Measurements from ENCODE around the gene LBH.

LBH gene

DNA sequence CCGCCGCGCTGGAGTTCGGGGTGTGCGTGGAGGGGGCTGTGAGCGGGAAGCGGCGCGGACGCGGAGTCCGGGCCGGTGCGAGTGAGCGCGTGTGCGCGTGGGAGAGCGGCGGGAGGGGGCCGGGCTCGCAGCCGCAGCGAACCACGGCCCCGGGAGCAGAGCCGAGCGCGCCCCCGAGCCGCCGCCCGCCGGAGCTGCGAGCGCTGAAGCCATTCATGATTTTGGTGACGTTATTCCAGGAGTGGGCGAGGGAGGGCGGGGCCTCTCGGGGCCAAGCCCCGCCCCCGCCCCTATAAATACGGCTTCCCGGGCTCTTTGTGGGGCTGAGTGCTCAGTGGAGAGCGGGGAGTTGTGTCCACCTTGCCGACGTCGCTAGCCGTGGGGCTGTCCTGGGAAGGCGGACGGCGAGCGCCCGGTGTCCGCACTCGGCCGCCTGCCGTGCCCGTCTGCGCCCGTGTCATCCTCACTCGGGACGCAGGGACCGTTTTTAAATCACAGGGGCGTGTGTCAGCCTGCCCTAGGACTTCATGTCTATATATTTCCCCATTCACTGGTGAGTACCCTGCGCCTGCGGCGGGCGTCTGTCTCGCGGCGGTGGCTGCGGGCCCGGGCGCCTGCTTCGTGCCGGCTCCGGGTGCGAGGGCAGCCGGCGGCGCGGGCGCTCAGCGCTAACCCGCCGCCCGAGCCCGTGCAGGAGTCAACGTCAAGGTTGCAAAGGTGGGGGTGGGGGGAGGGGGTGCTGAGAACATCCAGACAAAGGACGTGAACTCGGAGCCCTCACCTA lies at the start of gene LBH:
Gene LBH, plus strand, starts transcription at position 323 of the 784 bp plus-strand sequence. Its CDS starts 205 bp downstream, at position 528.
- no peak for DNase-seq (ENCODE audit: low spot score)

DNA sequence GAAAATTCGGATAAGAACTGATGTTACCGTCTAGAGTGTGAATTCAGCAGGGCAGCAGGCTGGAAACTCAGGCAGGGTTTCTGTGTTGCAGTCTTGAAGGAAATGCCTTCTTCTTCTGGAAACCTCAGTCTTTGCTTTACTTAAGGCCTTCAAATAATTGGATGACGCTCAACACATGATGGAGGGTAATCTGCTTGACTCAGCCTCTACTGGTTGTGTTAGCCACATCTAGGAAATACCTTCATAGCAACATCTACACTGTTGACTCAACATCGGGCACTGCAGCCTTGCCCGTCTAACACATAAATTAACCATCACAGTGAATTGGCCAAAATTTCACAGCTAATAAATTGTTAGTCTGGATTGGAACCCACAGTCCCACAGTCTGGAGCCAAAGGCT lies 47.3 kb upstream of the LBH start:
- DNase-seq (ENCODE audit: low spot score): no peak

DNA sequence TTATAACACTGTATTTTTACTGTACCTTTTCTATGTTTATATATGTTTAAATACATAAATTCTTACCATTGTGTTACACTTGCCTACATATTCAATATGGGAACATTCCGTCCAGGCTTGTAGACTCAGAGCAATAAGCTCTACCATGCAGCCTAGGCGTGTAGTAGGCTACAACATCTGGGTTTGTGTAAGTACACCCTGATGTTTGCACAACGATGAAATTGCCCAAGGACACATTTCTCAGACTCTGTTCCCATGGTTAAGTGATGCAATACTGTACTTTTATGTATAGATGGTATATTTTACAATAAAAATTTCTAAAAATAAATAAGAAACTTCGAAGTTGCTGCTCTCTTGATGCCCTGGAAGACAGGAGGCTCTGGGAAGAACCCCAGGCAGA lies 46.2 kb upstream of the LBH start:
- no peak for DNase-seq (ENCODE audit: low spot score)

DNA sequence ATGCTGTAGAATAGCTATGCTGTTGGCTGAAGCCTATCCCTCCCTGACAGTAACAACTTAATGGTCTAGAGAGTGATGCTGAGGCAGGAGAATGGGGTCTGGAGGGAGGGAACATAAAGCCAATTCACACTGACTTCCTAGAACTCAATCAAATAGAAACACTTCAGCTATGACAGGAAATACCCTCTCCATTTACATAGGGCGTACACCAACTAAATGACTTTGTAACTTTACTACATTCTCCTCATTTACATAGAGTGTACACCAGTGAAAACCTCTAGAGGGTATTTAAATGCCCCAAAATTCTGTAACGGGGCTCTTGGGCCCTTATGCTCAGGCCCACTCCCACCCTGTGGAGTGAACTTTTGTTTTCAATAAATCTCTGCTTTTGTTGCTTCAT lies 43.0 kb upstream of the LBH start:
- DNase-seq (ENCODE audit: low spot score): no peak

DNA sequence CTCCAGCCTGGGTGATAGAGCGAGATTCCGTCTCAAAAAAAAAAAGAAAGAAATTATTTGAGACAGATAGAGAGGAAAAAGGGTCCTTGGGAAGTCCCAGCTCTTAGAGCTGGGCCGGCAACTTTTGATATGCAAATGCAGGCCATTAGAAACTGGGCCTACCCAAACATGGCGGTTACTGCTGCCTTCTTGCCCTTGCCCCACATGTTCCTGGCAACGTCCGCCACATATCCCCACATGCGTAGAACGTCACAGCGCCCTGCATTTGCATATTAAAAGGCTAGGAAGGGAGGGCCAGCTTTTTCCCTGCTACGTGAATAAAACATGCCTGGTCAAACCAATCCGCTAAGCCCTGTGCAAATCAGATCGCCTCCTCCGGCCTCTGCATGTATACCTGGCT lies 40.7 kb upstream of the LBH start:
- no peak for DNase-seq (ENCODE audit: low spot score)

DNA sequence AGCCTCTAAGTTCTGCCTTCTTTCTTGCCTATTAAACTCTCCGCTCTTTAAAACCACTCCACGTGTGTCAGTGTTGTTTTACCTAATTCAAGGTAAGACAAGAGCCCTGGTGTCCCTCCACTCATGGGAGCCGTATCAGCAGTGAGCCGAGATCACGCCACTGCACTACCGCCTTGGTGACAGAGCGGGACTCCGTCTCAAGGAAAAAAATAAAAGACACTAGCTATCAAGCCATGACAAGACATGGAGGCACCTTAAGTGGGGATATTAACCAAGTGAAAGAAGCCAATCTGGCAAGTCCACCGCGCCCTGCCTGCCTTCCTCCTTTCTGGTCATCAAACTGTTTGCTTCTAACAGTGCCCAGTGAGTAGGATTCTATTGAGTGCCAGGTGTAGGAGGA lies 40.2 kb upstream of the LBH start:
- no peak for DNase-seq (ENCODE audit: low spot score)

DNA sequence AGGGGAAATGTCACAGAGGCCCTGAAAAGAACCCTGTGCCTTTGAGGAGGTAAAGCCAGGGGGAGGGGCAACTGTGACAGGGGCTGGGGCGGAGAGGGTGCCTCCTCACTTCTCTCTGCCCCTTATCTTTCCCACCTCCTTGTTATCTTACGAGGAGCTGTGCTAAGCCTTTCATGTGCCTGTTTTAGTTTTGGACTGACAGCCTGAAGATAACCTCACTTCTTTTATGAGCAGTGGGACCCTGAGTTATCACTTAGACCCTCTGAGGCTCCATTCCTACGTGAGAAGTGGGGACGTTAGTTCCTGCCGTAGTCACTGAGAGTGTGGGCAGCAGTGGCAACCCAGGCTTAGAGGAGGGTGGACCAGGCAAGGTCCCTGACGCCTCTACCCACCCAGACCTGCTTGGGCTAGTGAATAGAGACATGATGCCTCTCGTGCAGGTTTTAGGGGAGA lies 39.5 kb upstream of the LBH start:
- DNase-seq (ENCODE audit: low spot score): no peak

DNA sequence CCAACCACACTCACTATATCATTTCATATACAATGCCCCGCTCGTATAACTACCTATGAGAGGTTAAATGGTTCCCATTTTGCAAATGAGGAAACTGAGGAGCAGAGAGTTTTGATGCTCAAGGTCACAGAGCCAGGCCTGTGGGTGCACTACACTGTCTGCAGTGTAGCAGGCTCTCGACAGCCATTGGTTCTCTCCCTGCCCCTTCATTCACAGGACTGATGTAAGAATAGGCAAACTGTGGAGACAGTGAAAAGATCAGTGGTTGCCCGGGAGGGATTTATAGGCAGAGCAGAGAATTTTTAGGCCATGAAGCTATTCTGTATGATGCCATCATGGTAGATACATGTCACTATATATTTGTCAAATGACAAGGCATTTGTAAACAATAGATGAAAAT lies 39.0 kb upstream of the LBH start:
- no peak for DNase-seq (ENCODE audit: low spot score)

DNA sequence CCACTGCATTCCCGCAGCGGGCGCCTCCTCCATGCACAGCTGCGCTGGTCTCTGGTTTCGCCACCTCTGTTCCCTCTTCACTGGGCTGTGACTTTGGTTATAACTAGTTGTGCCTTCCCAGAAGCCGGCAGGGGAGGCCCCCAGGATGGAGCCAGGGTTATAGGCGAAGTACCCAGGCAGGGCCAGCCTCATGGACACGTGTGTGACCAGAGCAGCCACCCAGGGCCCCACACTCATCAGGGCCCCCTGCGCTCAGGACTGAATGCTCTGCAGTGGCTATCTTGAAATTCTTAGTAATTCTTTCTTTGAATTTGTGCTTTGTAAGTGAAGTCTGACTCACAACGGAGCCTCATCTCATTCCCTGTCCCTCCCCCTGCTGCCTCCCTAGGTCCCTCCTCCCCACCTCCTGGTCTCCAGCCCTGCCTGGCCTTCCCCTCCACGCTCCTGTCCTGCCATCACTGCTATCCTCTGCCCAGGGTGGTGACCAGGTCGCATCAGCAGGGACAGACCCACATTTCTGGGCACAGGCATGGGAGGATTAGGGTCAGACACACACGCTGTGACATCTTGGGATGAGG lies 38.1 kb upstream of the LBH start:
- no peak for DNase-seq (ENCODE audit: low spot score)

DNA sequence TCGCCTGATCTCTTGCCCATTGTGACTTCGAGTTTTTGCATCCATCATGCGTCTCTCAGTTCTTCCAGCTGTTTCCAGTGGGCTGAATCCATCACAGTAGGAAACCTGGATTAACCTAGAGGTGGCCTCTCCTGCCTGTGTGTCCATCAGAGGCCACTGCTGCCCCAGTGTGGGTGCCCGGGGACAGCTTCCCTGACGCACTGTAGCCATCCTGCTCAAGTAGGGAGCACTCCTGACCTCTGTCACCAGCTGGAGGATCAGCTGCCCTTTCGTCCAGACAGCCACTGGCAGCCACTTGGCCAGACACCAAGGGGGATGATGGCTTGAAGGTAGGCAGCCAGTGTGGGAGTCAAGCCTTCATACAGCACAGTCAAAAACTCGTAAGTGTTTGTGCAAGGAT lies 36.9 kb upstream of the LBH start:
- DNase-seq (ENCODE audit: low spot score): no peak

DNA sequence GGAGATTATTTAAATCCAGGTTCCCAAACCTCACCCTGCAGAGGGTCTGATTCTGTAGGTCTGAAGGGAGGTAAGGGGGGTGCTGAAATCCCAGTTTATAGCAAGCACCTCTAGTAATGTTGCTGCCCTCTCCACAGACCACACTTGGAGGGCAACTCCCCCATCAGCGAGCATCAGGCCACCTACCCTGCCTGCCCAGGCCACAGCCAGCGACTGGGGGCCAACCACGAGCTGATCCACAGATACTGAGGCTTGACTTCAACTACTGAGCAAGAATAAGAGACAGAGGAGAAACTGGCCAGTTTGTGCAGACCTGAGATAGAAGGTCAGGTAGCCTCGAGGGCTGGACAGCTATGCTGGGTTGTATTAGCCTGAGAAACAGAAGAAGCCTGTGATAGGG lies 36.3 kb upstream of the LBH start:
- DNase-seq (ENCODE audit: low spot score): no peak

DNA sequence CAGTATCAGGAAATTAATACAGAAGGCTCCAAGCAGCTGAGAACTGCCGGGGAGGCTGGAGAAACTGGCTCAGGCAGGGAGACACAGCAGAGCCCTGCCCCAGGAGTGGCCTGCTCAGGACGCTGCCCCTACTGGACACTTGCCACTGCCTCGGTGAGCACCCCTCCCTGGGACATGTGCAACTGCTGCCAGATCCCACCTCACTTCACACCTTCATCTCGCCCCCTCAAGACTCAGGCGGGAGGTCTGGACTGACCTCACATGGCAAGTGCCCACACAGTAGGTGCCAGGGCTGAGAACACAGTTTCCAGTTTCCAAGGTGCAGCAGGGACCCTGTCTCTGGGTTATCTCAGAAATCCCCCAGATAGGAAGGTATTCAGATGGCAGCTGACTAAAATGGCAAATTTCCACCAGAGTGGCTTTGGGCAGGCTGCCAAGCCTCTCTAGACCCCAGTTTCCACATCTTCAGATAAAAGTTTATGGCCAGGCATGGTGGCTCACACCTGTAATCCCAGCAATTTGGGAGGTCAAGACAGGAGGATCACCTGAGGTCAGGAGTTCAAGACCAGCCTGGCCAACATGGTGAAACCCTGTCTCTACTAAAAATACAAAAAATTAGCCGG lies 33.7 kb upstream of the LBH start:
- no peak for DNase-seq (ENCODE audit: low spot score)

DNA sequence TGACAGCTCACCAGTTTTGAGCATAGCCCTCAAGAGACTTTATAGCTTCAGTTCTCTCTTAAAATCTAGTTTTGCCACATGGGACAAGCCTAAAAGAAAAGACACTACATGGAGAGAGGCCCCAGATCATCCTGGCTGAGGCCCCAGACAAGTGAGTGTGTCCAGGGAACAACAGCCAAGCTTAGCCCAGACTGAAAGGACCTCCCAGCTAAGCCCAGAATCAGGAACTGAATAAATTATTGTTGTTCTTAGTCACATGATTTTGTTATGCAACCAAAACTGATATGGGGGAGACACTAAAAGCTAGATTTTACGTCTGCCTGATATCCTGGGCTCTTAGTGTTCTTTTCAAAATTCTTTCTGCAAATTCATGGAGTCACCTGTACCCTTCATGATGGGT lies 29.3 kb upstream of the LBH start:
- DNase-seq (ENCODE audit: low spot score): no peak

DNA sequence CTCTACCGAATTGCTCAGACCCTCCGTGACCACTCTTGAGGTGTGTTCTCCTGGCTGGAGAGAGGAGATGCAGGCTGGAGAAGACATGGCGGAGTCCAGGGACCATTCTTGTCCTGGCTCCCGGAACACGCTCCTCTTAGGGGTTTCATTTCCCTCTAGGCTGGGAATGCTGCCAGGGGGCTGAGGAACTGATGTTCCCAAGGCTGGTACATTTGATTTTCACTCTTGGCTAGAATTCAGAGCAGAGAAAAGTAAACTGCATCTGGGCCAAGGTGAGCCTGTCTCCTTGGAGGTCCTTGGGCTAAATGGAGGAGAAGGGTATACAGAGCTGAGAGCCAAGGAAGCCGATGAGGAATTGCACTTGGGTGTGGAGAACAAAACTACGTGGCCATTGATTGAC lies 28.2 kb upstream of the LBH start:
- DNase-seq (ENCODE audit: low spot score): no peak

DNA sequence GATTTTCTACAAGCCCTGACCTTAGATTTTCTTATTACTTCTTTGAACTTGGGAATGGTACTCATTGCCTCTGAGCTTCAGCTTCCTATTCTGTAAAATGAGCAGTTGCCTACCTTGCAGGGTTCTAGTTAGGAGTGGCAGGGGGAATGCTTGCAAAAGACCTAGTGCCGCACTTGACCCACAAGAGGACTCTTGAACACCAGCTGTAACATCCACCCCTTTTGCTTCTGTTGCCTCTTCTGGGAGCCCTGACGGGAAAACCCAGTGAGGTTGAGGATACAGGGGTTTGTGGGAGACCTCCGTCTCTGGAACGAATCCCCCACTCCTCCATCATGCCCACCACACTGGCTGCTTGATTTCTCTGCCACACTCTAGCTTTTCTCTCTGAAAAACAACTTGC lies 27.1 kb upstream of the LBH start:
- DNase-seq (ENCODE audit: low spot score): no peak

DNA sequence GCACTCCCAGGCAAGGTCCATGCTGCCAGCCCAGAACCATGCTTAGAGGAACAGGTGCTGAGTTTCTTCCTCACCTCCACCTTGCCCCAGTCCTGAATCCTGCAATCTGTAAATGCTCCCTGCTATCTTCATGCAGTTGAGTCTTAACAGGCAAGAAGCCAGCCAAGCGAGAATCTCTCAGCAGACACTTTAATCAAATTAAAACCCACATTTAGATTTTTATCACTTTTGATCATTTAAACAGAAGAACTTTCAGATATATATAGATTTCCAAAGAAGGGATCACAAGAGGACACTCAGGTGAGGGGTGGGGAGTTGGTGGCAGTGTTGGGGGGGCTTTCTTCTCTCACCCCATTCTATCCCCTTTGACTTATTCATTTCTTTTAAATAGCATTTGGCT lies 25.9 kb upstream of the LBH start:
- DNase-seq (ENCODE audit: low spot score): no peak

DNA sequence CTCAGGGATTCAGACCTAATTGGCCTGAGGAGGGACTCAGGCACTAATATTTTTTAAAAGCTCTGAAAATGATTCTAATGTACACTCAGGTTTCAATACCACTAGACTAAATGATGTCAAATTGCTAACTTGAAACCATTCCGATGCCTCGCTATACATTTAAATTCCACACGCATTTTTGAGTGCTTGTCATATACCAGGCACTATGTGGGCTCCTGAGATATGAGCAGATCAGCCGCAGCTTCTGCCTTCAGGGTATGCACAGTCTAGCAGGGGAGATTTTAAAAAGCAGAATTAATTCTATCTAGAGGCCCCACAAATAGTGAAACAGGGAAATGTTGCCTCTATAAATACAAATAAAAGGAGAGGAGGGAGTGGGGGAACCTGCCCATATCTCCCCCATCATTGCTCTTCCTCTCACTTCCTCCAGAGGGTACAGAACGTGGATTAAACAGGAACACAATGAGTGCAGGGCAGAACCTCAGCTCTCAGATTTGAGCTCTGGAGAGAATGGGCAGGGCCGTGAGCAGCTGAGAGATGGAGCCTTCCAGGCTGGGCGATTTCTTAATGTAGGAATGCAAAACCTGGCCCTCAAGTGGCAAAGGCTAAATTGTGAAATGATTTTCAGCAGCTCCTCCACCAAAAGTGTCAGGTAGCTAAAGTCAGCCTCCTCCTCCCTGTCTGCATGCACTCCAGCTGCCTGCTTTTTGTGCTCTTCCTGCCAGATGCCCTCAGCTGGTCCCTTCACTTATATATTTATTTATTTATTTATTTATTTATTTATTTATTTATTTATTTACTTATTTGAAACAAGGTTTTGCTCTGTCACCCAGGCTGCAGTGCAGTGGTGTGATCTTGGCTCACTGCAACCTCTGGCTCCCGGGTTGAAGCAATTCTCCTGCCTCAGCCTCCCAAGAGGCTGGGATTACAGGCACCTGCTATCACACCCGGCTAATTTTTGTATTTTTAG lies 24.6 kb upstream of the LBH start:
- DNase-seq (ENCODE audit: low spot score): no peak

DNA sequence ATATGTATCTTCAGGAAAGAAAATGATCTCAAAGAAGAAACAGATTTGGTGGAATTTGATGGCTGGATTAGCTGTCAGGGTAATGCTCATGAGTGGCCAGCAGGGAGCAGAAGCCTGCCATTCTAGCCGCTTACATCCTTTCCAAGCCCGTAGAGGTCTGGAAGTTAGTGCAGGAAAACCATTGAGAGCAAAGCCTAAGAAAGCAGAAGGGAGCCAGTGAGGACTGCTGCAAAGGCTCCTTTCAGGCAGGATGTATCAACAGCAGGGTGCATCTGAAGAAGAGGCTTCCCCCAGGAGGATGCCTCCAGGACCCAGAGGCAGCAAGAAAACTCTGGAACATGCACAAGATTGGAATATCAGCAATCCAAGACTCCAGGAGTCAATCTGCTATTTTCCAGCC lies 22.9 kb upstream of the LBH start:
- DNase-seq (ENCODE audit: low spot score): peak; percentile 71

DNA sequence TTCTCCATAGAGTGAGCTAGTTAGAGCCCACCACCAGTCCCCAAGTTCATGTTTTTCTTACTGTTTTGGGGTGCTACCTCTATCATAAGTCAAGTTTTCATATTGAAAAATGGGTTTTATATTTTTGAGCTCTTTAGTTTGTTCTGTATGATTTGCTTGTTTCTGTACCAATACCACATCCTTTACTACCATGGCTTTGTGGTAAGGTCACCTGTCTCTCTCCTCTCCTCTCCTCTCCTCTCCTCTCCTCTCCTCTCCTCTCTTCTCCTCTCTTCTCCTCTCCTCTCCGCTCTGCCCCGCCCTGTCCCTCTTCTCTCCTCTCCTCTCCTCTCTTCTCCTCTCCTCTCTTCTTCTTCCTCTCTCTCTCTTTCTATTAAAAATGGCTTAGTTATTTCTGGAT lies 22.1 kb upstream of the LBH start:
- DNase-seq (ENCODE audit: low spot score): no peak

DNA sequence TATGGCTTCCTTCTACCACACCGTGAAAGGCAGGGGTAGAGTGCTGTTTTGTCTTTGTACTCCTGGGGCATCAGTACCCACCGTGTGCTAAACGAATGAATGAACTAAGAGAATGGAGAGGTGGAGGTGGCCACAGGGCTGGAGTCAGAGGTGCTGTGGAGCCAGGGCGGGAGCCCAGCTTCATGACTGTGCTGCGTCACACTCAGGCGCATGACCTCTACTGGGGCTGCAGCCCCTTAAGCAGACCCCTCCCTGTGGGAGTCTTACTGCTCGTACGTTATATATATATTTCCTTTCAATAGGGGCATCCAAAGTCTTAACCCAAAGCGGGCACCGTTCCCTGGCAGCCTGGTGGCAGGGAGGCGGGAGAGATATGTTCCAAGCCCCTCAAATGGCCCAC lies 18.0 kb upstream of the LBH start:
- no peak for DNase-seq (ENCODE audit: low spot score)

DNA sequence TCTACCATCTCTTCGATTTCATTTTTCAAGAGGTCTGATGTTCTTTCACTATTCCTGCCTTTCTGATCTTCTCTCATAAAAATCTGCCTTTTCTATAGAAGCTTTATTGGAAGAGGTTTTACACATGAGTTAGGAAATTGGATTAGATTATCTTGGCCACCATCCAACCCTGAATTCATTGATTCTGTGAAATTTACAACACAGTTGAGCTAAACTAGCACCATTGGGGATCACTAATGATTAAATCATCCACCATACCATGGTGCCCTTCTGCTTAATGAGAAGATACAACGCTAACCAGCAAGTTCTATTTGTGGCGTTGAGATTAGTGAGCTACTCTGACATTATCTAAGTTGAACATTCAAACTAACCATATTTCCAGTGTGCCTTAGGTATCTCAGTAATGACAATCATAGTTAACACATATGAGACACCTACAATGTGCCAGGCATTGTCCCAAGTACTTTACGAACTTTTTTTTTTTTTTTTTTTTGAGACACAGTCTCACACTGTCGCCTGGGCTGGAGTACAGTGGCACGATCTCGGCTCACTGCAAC lies 17.3 kb upstream of the LBH start:
- DNase-seq (ENCODE audit: low spot score): no peak

DNA sequence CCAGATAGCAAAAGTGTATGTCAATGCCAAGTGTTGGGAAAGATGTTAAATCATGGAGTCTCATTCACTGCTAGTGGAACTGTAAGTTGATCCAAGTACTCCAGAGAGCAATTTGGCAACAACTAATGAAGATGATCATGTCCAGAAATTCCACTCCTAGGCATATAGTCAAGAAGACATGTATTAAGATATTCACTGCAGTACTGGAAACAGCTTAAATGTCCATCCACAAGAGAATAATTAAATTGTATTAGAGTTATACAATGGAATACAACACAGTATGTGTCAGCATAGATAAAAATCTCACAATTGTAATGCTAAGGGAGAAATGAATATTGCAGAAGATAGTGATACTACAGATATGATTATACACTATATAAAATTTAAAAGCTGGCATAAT lies 15.2 kb upstream of the LBH start:
- DNase-seq (ENCODE audit: low spot score): no peak

Measured in RKO (cell line).